Mesendoderm (in vitro differentiated cells): Measurements from ENCODE around the gene TMEM131.
"Not testable (repeated sequence)": the region's sequence is repeated elsewhere in the genome, so short reads cannot be mapped to it uniquely, and the experiment has no call there.

Experiments
- DNase-seq: peaks from one replicate; pipeline ENCODE4 v3.0.0; 2013
- H2AK5ac ChIP-seq: 2 replicates; pipeline ENCODE4 v1.6.1; 2013; ENCODE audit warnings: low read length, inconsistent platforms
- H2BK120ac ChIP-seq: 2 replicates; pipeline ENCODE4 v1.6.1; 2013; ENCODE audit warnings: low read depth, mild to moderate bottlenecking, low read length, moderate library complexity, mixed read lengths
- H2BK15ac ChIP-seq: replicated peaks from 2 replicates; pipeline ENCODE4 v1.6.1; 2013; ENCODE audit warnings: low read depth, mild to moderate bottlenecking, moderate library complexity
- H2BK5ac ChIP-seq: 2 replicates; pipeline ENCODE4 v1.6.1; 2013; ENCODE audit warnings: low read length, inconsistent platforms
- H3K18ac ChIP-seq: 2 replicates; pipeline ENCODE4 v1.6.1; 2013; ENCODE audit warnings: mild to moderate bottlenecking, low read length, mixed read lengths
- H3K23ac ChIP-seq: one replicate; pipeline ENCODE4 v1.6.1; 2013; ENCODE audit warnings: low read length
- H3K27ac ChIP-seq: 2 replicates; pipeline ENCODE4 v1.5.1; 2013; ENCODE audit warnings: low read depth, mild to moderate bottlenecking, inconsistent platforms, low read length, moderate library complexity
- H3K27me3 ChIP-seq: 2 replicates; pipeline ENCODE4 v1.6.1; 2013; ENCODE audit warnings: low read length, control low read depth, mild to moderate bottlenecking, inconsistent platforms; ENCODE audit not compliant: insufficient read depth, poor library complexity
- H3K36me3 ChIP-seq: 2 replicates; pipeline ENCODE4 v1.6.1; 2013; ENCODE audit warnings: low read length, inconsistent platforms; ENCODE audit not compliant: control insufficient read depth, insufficient read depth
- H3K4ac ChIP-seq: one replicate; pipeline ENCODE4 v1.6.1; 2013; ENCODE audit warnings: low read depth, mild to moderate bottlenecking, low read length, moderate library complexity
- H3K4me1 ChIP-seq: 2 replicates; pipeline ENCODE4 v1.6.1; 2013; ENCODE audit warnings: low read depth, low read length, inconsistent platforms; ENCODE audit not compliant: control insufficient read depth
- H3K4me2 ChIP-seq: 2 replicates; pipeline ENCODE4 v1.6.1; 2013; ENCODE audit warnings: low read length
- H3K4me3 ChIP-seq: 2 replicates; pipeline ENCODE4 v1.5.1; 2013; ENCODE audit warnings: mild to moderate bottlenecking, low read length
- H3K56ac ChIP-seq: one replicate; pipeline ENCODE4 v1.6.1; 2013; ENCODE audit warnings: low read length
- H3K79me1 ChIP-seq: 2 replicates; pipeline ENCODE4 v1.6.1; 2013; ENCODE audit warnings: low read length, inconsistent platforms
- H3K79me2 ChIP-seq: 2 replicates; pipeline ENCODE4 v1.6.1; 2013; ENCODE audit warnings: mild to moderate bottlenecking, low read length; ENCODE audit not compliant: control insufficient read depth, insufficient read depth
- H3K9ac ChIP-seq: 2 replicates; pipeline ENCODE4 v1.6.1; 2013; ENCODE audit warnings: low read length, inconsistent platforms
- H4K5ac ChIP-seq: one replicate; pipeline ENCODE4 v1.6.1; 2013; ENCODE audit warnings: low read length
- H4K8ac ChIP-seq: one replicate; pipeline ENCODE4 v1.6.1; 2013; ENCODE audit warnings: low read depth, mild to moderate bottlenecking, control low read depth, low read length, moderate library complexity
- WGBS: extraction: QIAGEN DNeasy Blood & Tissue Kit; methylation state at CpG from one replicate; pipeline ENCODE4 v1.1.7; 2013; ENCODE audit warnings: low lambda C conversion rate, missing lambda C conversion rate; ENCODE audit not compliant: insufficient coverage; ENCODE audit errors: extremely low coverage; 5-methylcytosine and 5-hydroxymethylcytosine counted together

TMEM131 gene

DNA sequence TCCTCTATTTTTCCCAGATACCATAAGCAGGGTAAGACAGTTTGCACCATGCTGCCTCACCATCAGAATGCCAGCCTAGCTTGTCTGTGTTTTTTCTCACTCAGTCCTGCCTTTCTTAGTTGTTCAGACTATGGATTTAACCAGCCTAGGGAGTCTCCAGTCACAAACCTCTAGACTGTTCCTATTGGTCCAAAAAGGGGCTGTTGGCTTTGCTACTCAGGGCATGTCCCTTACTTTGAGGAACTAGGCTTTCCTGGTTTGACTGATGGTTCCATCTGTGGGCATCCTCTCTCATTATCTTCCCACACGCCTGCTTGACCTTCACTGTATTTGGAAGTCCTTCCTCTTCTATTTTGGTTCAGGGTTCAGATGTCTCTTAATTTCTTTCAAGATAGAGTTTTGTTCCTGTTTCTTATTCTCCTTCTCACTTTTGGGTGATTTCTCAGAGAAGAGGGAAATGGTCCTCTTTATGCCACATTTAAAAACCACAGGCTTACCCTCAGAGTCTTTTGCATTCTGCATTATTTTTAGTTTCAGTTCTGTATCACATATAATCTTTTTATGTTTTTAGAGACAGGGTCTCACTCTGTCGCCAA is 31.3 kb upstream of the TMEM131 start:
- Histone ChIP-seq H4K8ac (no peak overlapping the region), H2BK120ac (no peak overlapping the region), H3K23ac (no peak overlapping the region), H3K9ac (no peak overlapping the region), H3K27ac (no peak overlapping the region), H2AK5ac (peak overlapping the region; percentile 15), H2BK15ac (no peak overlapping the region), H3K36me3 (no peaks in the 10 kb centered on the region), H3K4me2 (no peak overlapping the region), H4K5ac (no peak overlapping the region), H2BK5ac (no peak overlapping the region), H3K79me1 (no peaks in the 10 kb centered on the region), H3K4me3 (no peak overlapping the region), H3K56ac (no peak overlapping the region), H3K79me2 (no peaks in the 10 kb centered on the region), H3K4me1 (peaks cover 23% of the 10 kb centered on the region), H3K27me3 (no peaks in the 10 kb centered on the region), H3K18ac (no peak overlapping the region), H3K4ac (no peak overlapping the region)
- no peak for DNase-seq
- WGBS = no CpG with 5 or more reads among the region's 2 CpGs

GRCh38 chr2:98026292-98026691 is 30.5 kb upstream of the TMEM131 start:
- H3K27me3 ChIP-seq = no peaks in the 10 kb centered on the region
- no peak overlapping the region for H3K4me2 ChIP-seq
- H4K8ac ChIP-seq = no peak overlapping the region
- H3K4ac ChIP-seq = peak overlapping the region; percentile 5
- H4K5ac ChIP-seq = no peak overlapping the region
- no peak overlapping the region for H2AK5ac ChIP-seq
- no peak overlapping the region for H3K23ac ChIP-seq
- no peaks in the 10 kb centered on the region for H3K79me2 ChIP-seq
- no peaks in the 10 kb centered on the region for H3K36me3 ChIP-seq
- peaks cover 18% of the 10 kb centered on the region for H3K4me1 ChIP-seq
- no peak overlapping the region for H3K18ac ChIP-seq
- H3K27ac ChIP-seq = no peak overlapping the region
- no peak overlapping the region for H3K4me3 ChIP-seq
- no peak overlapping the region for H3K56ac ChIP-seq
- H2BK15ac ChIP-seq = no peak overlapping the region
- no peak overlapping the region for H3K9ac ChIP-seq
- no peak overlapping the region for H2BK5ac ChIP-seq
- no CpG with 5 or more reads among the region's 5 CpGs for WGBS
- H2BK120ac ChIP-seq = no peak overlapping the region
- no peaks in the 10 kb centered on the region for H3K79me1 ChIP-seq
- DNase-seq = no peak

GRCh38 chr2:98025481-98026037 is 29.8 kb upstream of the TMEM131 start:
- no peak for DNase-seq
- no peak overlapping the region for H2BK120ac ChIP-seq
- H3K79me1 ChIP-seq = no peaks in the 10 kb centered on the region
- no peak overlapping the region for H3K27ac ChIP-seq
- H3K4ac ChIP-seq = no peak overlapping the region
- no peak overlapping the region for H4K8ac ChIP-seq
- H3K56ac ChIP-seq = no peak overlapping the region
- H2BK15ac ChIP-seq = no peak overlapping the region
- H3K9ac ChIP-seq = no peak overlapping the region
- H2AK5ac ChIP-seq = no peak overlapping the region
- H3K36me3 ChIP-seq = no peaks in the 10 kb centered on the region
- no peaks in the 10 kb centered on the region for H3K79me2 ChIP-seq
- H3K23ac ChIP-seq = no peak overlapping the region
- H3K4me2 ChIP-seq = no peak overlapping the region
- peaks cover 17% of the 10 kb centered on the region for H3K4me1 ChIP-seq
- no peak overlapping the region for H3K18ac ChIP-seq
- H4K5ac ChIP-seq = no peak overlapping the region
- no peak overlapping the region for H2BK5ac ChIP-seq
- H3K4me3 ChIP-seq = no peak overlapping the region
- no peaks in the 10 kb centered on the region for H3K27me3 ChIP-seq

- not testable (repeated sequence) for H3K36me3 ChIP-seq, H3K79me2 ChIP-seq, H3K4ac ChIP-seq, H3K27me3 ChIP-seq, DNase-seq, H3K27ac ChIP-seq, H3K9ac ChIP-seq, H4K8ac ChIP-seq, H3K23ac ChIP-seq, H4K5ac ChIP-seq, H2BK5ac ChIP-seq, H2AK5ac ChIP-seq, H3K4me1 ChIP-seq, H2BK120ac ChIP-seq, H3K79me1 ChIP-seq, H3K4me2 ChIP-seq, H3K56ac ChIP-seq, H3K4me3 ChIP-seq, H2BK15ac ChIP-seq, H3K18ac ChIP-seq
- no CpG with 5 or more reads among the region's 3 CpGs for WGBS
Observed at GRCh38 chr2:98022067-98022466, 26.3 kb upstream of the TMEM131 start.

- Histone ChIP-seq H3K4me2 (no peak overlapping the region), H3K4ac (no peak overlapping the region), H4K8ac (no peak overlapping the region), H3K4me1 (no peaks in the 10 kb centered on the region), H3K9ac (no peak overlapping the region), H3K36me3 (no peaks in the 10 kb centered on the region), H4K5ac (no peak overlapping the region), H3K27ac (no peak overlapping the region), H3K56ac (no peak overlapping the region), H2AK5ac (no peak overlapping the region), H3K79me2 (no peaks in the 10 kb centered on the region), H3K23ac (no peak overlapping the region), H3K27me3 (no peaks in the 10 kb centered on the region), H2BK15ac (no peak overlapping the region), H3K18ac (no peak overlapping the region), H3K79me1 (no peaks in the 10 kb centered on the region), H3K4me3 (no peak overlapping the region), H2BK120ac (no peak overlapping the region), H2BK5ac (no peak overlapping the region)
- DNase-seq = no peak
- WGBS = no CpG with 5 or more reads among the region's 11 CpGs
Observed at GRCh38 chr2:98020992-98021713, 25.4 kb upstream of the TMEM131 start.
